WTC11 (cell line): ENCODE measurements around the gene WDR36. TPM values are rescaled to one million over a fixed set of nuclear protein-coding genes. Genes with fewer than 3 reads are reported as not detected.

Experiments
- ATAC-seq: fragments of 200-7000 bp; cut with Tn5 transposase; 2 replicates; pipeline ENCODE4 v1.10.0; 2021; ENCODE audit warnings: mild to moderate bottlenecking, moderate library complexity
- CTCF ChIA-PET: fragments of 300-600 bp; sonication (Branson Sonifier 250); formaldehyde crosslinking; loops from one replicate; lab custom pipeline; 2021; ENCODE audit warnings: antibody characterized with exemption; lab: Charles Lee
- POLR2A ChIA-PET: fragments of 350-600 bp; sonication (Branson Sonifier 250); formaldehyde crosslinking; loops from one replicate; lab custom pipeline; 2021; ENCODE audit warnings: antibody characterized with exemption; lab: Charles Lee
- DNase-seq: peaks from one replicate; pipeline ENCODE4 v3.0.0; 2021; ENCODE audit warnings: low spot score
- H3K27ac Mint-ChIP-seq: 2 replicates; pipeline ENCODE4 v1.8.0; 2021; ENCODE audit warnings: mixed read lengths
- H3K27me3 Mint-ChIP-seq: 2 replicates; pipeline ENCODE4 v1.8.0; 2021; ENCODE audit warnings: low read depth, mild to moderate bottlenecking, moderate library complexity, mixed read lengths
- H3K36me3 Mint-ChIP-seq: 2 replicates; pipeline ENCODE4 v1.8.0; 2021; ENCODE audit warnings: mixed read lengths
- H3K4me1 Mint-ChIP-seq: 2 replicates; pipeline ENCODE4 v1.8.0; 2022; ENCODE audit warnings: mixed read lengths
- H3K4me3 Mint-ChIP-seq: 2 replicates; pipeline ENCODE4 v1.8.0; 2021; ENCODE audit warnings: mild to moderate bottlenecking, moderate library complexity, mixed read lengths
- H3K9me3 Mint-ChIP-seq: 2 replicates; pipeline ENCODE4 v1.8.0; 2021; ENCODE audit warnings: mixed read lengths
- AR ChIP-seq: fragments of 250-450 bp; sonication (Bioruptor Pico); IDR thresholded peaks from 2 replicates; pipeline ENCODE4 v1.9.0; 2021; ENCODE audit warnings: mild to moderate bottlenecking
- CBFB ChIP-seq: sonication (generic); formaldehyde crosslinking; IDR thresholded peaks from 2 replicates; pipeline ENCODE4 v1.8.1; 2022; ENCODE audit warnings: mild to moderate bottlenecking, low read depth, missing genetic modification reagents
- CREB1 ChIP-seq: sonication (generic); formaldehyde crosslinking; IDR thresholded peaks from 2 replicates; pipeline ENCODE4 v1.8.0; 2023; ENCODE audit warnings: mild to moderate bottlenecking, missing genetic modification reagents
- CREM ChIP-seq: sonication (generic); formaldehyde crosslinking; IDR thresholded peaks from 2 replicates; pipeline ENCODE4 v1.8.1; 2022; ENCODE audit warnings: mild to moderate bottlenecking, missing genetic modification reagents, moderate library complexity
- CTCF ChIP-seq: fragments of 200-600 bp; IDR thresholded peaks from 2 replicates; pipeline ENCODE4 v1.8.0; 2022; ENCODE audit warnings: antibody characterized with exemption
- EMX1 ChIP-seq: fragments of 250-450 bp; sonication (Bioruptor Pico); IDR thresholded peaks from 2 replicates; pipeline ENCODE4 v1.8.0; 2021; ENCODE audit warnings: mild to moderate bottlenecking
- ETV6 ChIP-seq: sonication (generic); formaldehyde crosslinking; IDR thresholded peaks from 2 replicates; pipeline ENCODE4 v1.8.1; 2022; ENCODE audit warnings: mild to moderate bottlenecking, missing genetic modification reagents
- FOXK1 ChIP-seq: sonication (generic); formaldehyde crosslinking; IDR thresholded peaks from 2 replicates; pipeline ENCODE4 v1.8.0; 2022; ENCODE audit warnings: mild to moderate bottlenecking, moderate library complexity, missing genetic modification reagents
- KAT7 ChIP-seq: sonication (generic); formaldehyde crosslinking; IDR thresholded peaks from 2 replicates; pipeline ENCODE4 v1.8.1; 2023; ENCODE audit warnings: missing genetic modification reagents, mild to moderate bottlenecking, borderline replicate concordance
- NFYB ChIP-seq: sonication (generic); formaldehyde crosslinking; conservative IDR thresholded peaks from 2 replicates; pipeline ENCODE4 v1.8.0; 2022; ENCODE audit warnings: low read depth, missing genetic modification reagents
- NR1H2 ChIP-seq: sonication (generic); formaldehyde crosslinking; IDR thresholded peaks from 2 replicates; pipeline ENCODE4 v1.9.0; 2021; ENCODE audit warnings: mild to moderate bottlenecking, moderate library complexity, missing genetic modification reagents
- RORB ChIP-seq: fragments of 250-450 bp; sonication (Bioruptor Pico); IDR thresholded peaks from 2 replicates; pipeline ENCODE4 v1.9.0; 2021; ENCODE audit warnings: mild to moderate bottlenecking
- SMAD4 ChIP-seq: sonication (generic); formaldehyde crosslinking; IDR thresholded peaks from 2 replicates; pipeline ENCODE4 v1.8.0; 2022; ENCODE audit warnings: mild to moderate bottlenecking, missing genetic modification reagents
- TEAD1 ChIP-seq: sonication (generic); formaldehyde crosslinking; IDR thresholded peaks from 2 replicates; pipeline ENCODE4 v1.8.0; 2022; ENCODE audit warnings: mild to moderate bottlenecking, missing genetic modification reagents
- TP53 ChIP-seq: sonication (generic); formaldehyde crosslinking; IDR thresholded peaks from 2 replicates; pipeline ENCODE4 v1.8.1; 2023; ENCODE audit warnings: mild to moderate bottlenecking, missing genetic modification reagents
- ZNF416 ChIP-seq: fragments of 250-450 bp; sonication (Bioruptor Pico); IDR thresholded peaks from 2 replicates; pipeline ENCODE4 v1.9.0; 2021; ENCODE audit warnings: mild to moderate bottlenecking, inconsistent platforms
- total RNA-seq: library from RNA; stranded (reverse); gene quantifications from 3 replicates; pipeline ENCODE4 v1.2.3, GENCODE V29; 2021
- TF ChIP-seq, protein P1 (sequence below): sonication (generic); formaldehyde crosslinking; IDR thresholded peaks from 2 replicates; pipeline ENCODE4 v1.8.0; 2023; ENCODE audit warnings: mild to moderate bottlenecking, missing genetic modification reagents

The WDR36 gene
- total RNA-seq, 1 experiment from 2014 or later = 34.1 TPM

GRCh38 chr5:111127453-111128195 lies 35.5 kb downstream of the WDR36 start:
- ATAC-seq = peak; percentile 87
- CTCF ChIA-PET = no interaction called here
- H3K27ac Mint-ChIP-seq = peak overlapping the region; percentile 72
- H3K4me1 Mint-ChIP-seq = peaks cover 62% of the 10 kb centered on the region
- TF ChIP-seq RORB (CRISPR knock-in tag) (no peak), CREM (CRISPR knock-in tag) (no peak), ZNF416 (CRISPR knock-in tag) (no peak), ETV6 (CRISPR knock-in tag) (no peak), KAT7 (no peak), EMX1 (CRISPR knock-in tag) (no peak), CREB1 (CRISPR knock-in tag) (no peak)
- TF ChIP-seq, protein P1, sequence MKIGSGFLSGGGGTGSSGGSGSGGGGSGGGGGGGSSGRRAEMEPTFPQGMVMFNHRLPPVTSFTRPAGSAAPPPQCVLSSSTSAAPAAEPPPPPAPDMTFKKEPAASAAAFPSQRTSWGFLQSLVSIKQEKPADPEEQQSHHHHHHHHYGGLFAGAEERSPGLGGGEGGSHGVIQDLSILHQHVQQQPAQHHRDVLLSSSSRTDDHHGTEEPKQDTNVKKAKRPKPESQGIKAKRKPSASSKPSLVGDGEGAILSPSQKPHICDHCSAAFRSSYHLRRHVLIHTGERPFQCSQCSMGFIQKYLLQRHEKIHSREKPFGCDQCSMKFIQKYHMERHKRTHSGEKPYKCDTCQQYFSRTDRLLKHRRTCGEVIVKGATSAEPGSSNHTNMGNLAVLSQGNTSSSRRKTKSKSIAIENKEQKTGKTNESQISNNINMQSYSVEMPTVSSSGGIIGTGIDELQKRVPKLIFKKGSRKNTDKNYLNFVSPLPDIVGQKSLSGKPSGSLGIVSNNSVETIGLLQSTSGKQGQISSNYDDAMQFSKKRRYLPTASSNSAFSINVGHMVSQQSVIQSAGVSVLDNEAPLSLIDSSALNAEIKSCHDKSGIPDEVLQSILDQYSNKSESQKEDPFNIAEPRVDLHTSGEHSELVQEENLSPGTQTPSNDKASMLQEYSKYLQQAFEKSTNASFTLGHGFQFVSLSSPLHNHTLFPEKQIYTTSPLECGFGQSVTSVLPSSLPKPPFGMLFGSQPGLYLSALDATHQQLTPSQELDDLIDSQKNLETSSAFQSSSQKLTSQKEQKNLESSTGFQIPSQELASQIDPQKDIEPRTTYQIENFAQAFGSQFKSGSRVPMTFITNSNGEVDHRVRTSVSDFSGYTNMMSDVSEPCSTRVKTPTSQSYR (CRISPR knock-in tag) = no peak
- POLR2A ChIA-PET = no interaction called here
- H3K4me3 Mint-ChIP-seq = no peak overlapping the region
- no peak for DNase-seq
- no peaks in the 10 kb centered on the region for H3K27me3 Mint-ChIP-seq
- no peaks in the 10 kb centered on the region for H3K9me3 Mint-ChIP-seq
- H3K36me3 Mint-ChIP-seq = peaks cover 31% of the 10 kb centered on the region

DNA sequence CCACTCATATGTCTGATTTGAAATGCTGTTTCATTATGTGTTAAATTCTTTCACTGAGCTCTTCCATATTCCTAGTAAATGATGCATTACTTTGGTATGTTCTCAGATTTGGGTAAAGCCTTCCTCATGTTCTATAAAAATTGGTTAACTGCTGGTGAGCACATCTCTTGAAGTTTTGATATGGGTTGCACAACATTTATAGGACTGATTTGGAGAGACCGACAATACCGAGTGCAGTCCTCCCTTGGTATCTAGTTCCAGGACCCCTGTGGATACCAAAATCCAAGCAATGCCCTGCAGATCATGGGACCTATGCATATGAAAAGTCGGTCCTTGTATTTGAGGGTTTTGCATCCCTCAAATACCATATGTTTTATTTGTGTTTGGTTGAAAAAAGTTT lies 37.8 kb downstream of the WDR36 start:
- peaks cover 17% of the 10 kb centered on the region for H3K36me3 Mint-ChIP-seq
- H3K27me3 Mint-ChIP-seq = no peaks in the 10 kb centered on the region
- CTCF ChIA-PET = no interaction called here
- TF ChIP-seq FOXK1 (no peak), CBFB (CRISPR knock-in tag) (no peak), TEAD1 (CRISPR knock-in tag) (peak; percentile 59; the same call in 1 of the 2 replicates), ZNF416 (CRISPR knock-in tag) (no peak)
- TF ChIP-seq, all 79 proteins: peak for 1
- no peak for DNase-seq
- Mint-ChIP-seq H3K9me3 (no peaks in the 10 kb centered on the region), H3K27ac (peak overlapping the region; percentile 66), H3K4me1 (peaks cover 64% of the 10 kb centered on the region), H3K4me3 (peak overlapping the region; percentile 29)
- POLR2A ChIA-PET = no interaction called here
- ATAC-seq = peak; percentile 50

DNA sequence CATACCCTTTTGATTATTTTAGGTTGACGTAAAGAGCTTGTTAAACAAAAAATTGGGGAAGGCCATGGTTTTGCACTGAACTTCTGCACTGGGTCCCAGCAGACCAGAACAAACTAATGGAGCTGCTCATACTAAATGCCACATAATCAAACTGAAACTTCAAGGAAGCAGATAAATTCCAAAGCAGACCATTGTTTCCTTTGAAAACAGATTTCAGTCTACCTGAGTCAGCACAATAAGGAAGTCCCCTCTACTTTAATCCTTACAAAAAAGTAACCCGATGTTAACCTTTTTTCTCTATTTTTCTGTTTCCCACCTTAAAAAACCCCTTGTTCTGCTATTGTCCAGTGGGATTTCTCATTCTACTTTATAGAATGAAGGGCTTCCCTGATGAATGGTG lies 39.2 kb downstream of the WDR36 start:
- Mint-ChIP-seq H3K27me3 (no peaks in the 10 kb centered on the region), H3K9me3 (no peaks in the 10 kb centered on the region), H3K36me3 (peaks cover 12% of the 10 kb centered on the region), H3K4me3 (no peak overlapping the region), H3K27ac (peak overlapping the region; percentile 72), H3K4me1 (peaks cover 68% of the 10 kb centered on the region)
- no peak for TF ChIP-seq NFYB
- TF ChIP-seq CREB1 (CRISPR knock-in tag) = no peak
- TF ChIP-seq NR1H2 (CRISPR knock-in tag) = no peak
- no peak for TF ChIP-seq SMAD4
- TF ChIP-seq CTCF = no peak
- TF ChIP-seq TP53 (CRISPR knock-in tag) = no peak
- no peak for TF ChIP-seq AR (CRISPR knock-in tag)
- POLR2A ChIA-PET = no interaction called here
- CTCF ChIA-PET = interaction anchor here (1.0 kb wide), 1 partner anchor 330 kb away, joined by 3 read pairs; no protein-coding TSS in a partner anchor
- DNase-seq (no peak), ATAC-seq (no peak)
